Neural progenitor cell (in vitro differentiated cells): Measurements from ENCODE around the gene RNF40.

Experiments
- EZH2 ChIP-seq: fragments of 200-600 bp; sonication (generic); IDR thresholded peaks from 2 replicates; pipeline ENCODE4 v1.6.1; 2017; ENCODE audit warnings: antibody characterized with exemption, mild to moderate bottlenecking, moderate library complexity
- EZH2phosphoT487 ChIP-seq: fragments of 200-600 bp; sonication (generic); IDR thresholded peaks from 2 replicates; pipeline ENCODE4 v1.6.1; 2017; ENCODE audit warnings: antibody characterized with exemption
- TF ChIP-seq, protein P1 (sequence below): fragments of 200-600 bp; sonication (generic); IDR thresholded peaks from 2 replicates; pipeline ENCODE4 v1.5.1; 2017; ENCODE audit warnings: antibody characterized with exemption, mild to moderate bottlenecking

DNA sequence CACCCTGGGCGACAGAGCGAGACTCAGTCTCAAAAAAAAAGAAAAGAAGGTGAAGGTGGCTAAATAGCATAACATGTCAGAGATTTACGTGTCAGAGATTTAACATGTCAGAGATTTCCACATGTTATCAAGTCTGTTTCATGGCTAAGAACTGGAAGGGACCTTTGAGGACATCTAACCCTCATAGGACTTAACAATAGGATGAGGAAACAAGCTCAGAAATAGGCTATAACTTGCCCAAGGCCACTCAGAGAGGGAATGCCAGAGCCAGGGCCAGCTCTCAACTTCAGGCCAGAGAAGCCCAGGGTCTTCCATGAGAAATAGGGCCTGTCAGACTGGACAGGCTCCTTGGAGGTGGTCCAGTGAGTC is 51.7 kb downstream of the RNF40 start:
- TF ChIP-seq EZH2 = no peak
- TF ChIP-seq, protein P1, sequence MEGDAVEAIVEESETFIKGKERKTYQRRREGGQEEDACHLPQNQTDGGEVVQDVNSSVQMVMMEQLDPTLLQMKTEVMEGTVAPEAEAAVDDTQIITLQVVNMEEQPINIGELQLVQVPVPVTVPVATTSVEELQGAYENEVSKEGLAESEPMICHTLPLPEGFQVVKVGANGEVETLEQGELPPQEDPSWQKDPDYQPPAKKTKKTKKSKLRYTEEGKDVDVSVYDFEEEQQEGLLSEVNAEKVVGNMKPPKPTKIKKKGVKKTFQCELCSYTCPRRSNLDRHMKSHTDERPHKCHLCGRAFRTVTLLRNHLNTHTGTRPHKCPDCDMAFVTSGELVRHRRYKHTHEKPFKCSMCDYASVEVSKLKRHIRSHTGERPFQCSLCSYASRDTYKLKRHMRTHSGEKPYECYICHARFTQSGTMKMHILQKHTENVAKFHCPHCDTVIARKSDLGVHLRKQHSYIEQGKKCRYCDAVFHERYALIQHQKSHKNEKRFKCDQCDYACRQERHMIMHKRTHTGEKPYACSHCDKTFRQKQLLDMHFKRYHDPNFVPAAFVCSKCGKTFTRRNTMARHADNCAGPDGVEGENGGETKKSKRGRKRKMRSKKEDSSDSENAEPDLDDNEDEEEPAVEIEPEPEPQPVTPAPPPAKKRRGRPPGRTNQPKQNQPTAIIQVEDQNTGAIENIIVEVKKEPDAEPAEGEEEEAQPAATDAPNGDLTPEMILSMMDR = no peak
- TF ChIP-seq EZH2phosphoT487 = no peak
